GM13976 (cell line): Measurements from ENCODE around the gene MTUS2.

Experiments
- DNase-seq: peaks from one replicate; pipeline ENCODE4 v3.0.0; 2012; ENCODE audit warnings: low spot score
- CTCF ChIP-seq: IDR thresholded peaks from 2 replicates; pipeline ENCODE4 v1.5.1; 2012; ENCODE audit warnings: borderline replicate concordance, mild to moderate bottlenecking; ENCODE audit not compliant: insufficient read depth; ENCODE audit errors: extremely low read depth, missing control alignments, control extremely low read depth
- in situ Hi-C: fragments of 300-500 bp; cut with MboI; formaldehyde crosslinking; loops from one replicate; pipeline ENCODE4 v1.12.0; 2022; ENCODE audit warnings: low sequenced_read_pairs, mixed read lengths, inconsistent platforms; ENCODE audit not compliant: unreplicated experiment

Gene MTUS2

GRCh38 chr13:29100758-29101157, 280.6 kb downstream of the MTUS2 start:
- TF ChIP-seq CTCF: no peak
- in situ Hi-C loops: no loop called here
- DNase-seq: no peak

- no peak for DNase-seq
- in situ Hi-C loops: no loop called here
- no peak for TF ChIP-seq CTCF
Observed at GRCh38 chr13:29101409-29101808, 281.3 kb downstream of the MTUS2 start.

GRCh38 chr13:29101905-29102304, 281.8 kb downstream of the MTUS2 start:
- TF ChIP-seq CTCF: no peak
- in situ Hi-C loops: no loop called here
- DNase-seq: no peak

- DNase-seq: no peak
- no peak for TF ChIP-seq CTCF
- in situ Hi-C loops: no loop called here
Observed at GRCh38 chr13:29103065-29103800, 283.1 kb downstream of the MTUS2 start.

- TF ChIP-seq CTCF: no peak
- DNase-seq: no peak
- in situ Hi-C loops: no loop called here
Observed at GRCh38 chr13:29104461-29104860, 284.3 kb downstream of the MTUS2 start.

- DNase-seq: no peak
- no peak for TF ChIP-seq CTCF
- in situ Hi-C loops: no loop called here
Observed at GRCh38 chr13:29105779-29106178, 285.6 kb downstream of the MTUS2 start.
